A673 (cell line): ENCODE results near the gene DEAF1. TPM values are rescaled to one million over a fixed set of nuclear protein-coding genes. Genes with fewer than 3 reads are reported as not detected.

Experiments
- BruUV-seq: library from RNA; stranded (reverse); fragments of 400-500 nt; replicated peaks from 2 replicates; lab custom pipeline; 2021; lab: Mats Ljungman, UMichigan
- CTCF ChIA-PET: fragments of 300-600 bp; sonication (Branson Sonifier 250); formaldehyde crosslinking; loops from one replicate; lab custom pipeline; 2022; ENCODE audit warnings: antibody characterized with exemption; lab: Charles Lee
- POLR2A ChIA-PET: fragments of 300-600 bp; sonication (Branson Sonifier 250); formaldehyde crosslinking; loops from one replicate; lab custom pipeline; 2022; ENCODE audit warnings: antibody characterized with exemption; ENCODE audit not compliant: low non-redundant PET; lab: Charles Lee
- DNase-seq: peaks from one replicate; pipeline ENCODE4 v3.0.0-alpha.2; 2015; ENCODE audit warnings: low spot score
- H3K27ac ChIP-seq: fragments of 200-600 bp; sonication (generic); 2 replicates; pipeline ENCODE4 v1.5.1; 2016; ENCODE audit warnings: mixed run types, low read depth, mild to moderate bottlenecking, mixed read lengths, antibody characterized with exemption, low read length; ENCODE audit not compliant: poor library complexity, severe bottlenecking
- H3K27me3 ChIP-seq: fragments of 200-600 bp; sonication (generic); replicated peaks from 2 replicates; pipeline ENCODE4 v1.6.1; 2017; ENCODE audit warnings: mixed run types, low read depth, mild to moderate bottlenecking, mixed read lengths, antibody characterized with exemption, low read length; ENCODE audit not compliant: insufficient read depth, poor library complexity
- H3K36me3 ChIP-seq: fragments of 200-600 bp; sonication (generic); 2 replicates; pipeline ENCODE4 v1.6.1; 2016; ENCODE audit warnings: mixed run types, mild to moderate bottlenecking, mixed read lengths, antibody characterized with exemption, low read length; ENCODE audit not compliant: insufficient read depth, poor library complexity, severe bottlenecking
- H3K4me1 ChIP-seq: fragments of 200-600 bp; sonication (generic); 2 replicates; pipeline ENCODE4 v1.6.1; 2017; ENCODE audit warnings: mixed run types, mild to moderate bottlenecking, mixed read lengths, antibody characterized with exemption, low read length; ENCODE audit not compliant: insufficient read depth, poor library complexity, severe bottlenecking
- H3K4me3 ChIP-seq: fragments of 200-600 bp; sonication (generic); 2 replicates; pipeline ENCODE4 v1.5.1; 2016; ENCODE audit warnings: low read depth, mixed run types, mild to moderate bottlenecking, mixed read lengths, low read length; ENCODE audit not compliant: poor library complexity, severe bottlenecking
- H3K9me3 ChIP-seq: fragments of 200-600 bp; sonication (generic); 2 replicates; pipeline ENCODE4 v1.6.1; 2016; ENCODE audit warnings: mixed run types, low read depth, mild to moderate bottlenecking, mixed read lengths, antibody characterized with exemption, low read length; ENCODE audit not compliant: poor library complexity, severe bottlenecking
- CTCF ChIP-seq: fragments of 300-800, 200-600 bp; sonication (generic); conservative IDR thresholded peaks from 2 replicates; pipeline ENCODE4 v1.5.1; 2017; ENCODE audit warnings: low read depth, mild to moderate bottlenecking, antibody characterized with exemption, low read length, moderate library complexity, mixed read lengths
- EZH2 ChIP-seq: fragments of 200-600 bp; sonication (generic); IDR thresholded peaks from 2 replicates; pipeline ENCODE4 v1.6.1; 2017; ENCODE audit warnings: borderline replicate concordance, low read depth, mild to moderate bottlenecking, mixed read lengths, antibody characterized with exemption, low read length; ENCODE audit not compliant: poor library complexity, severe bottlenecking
- intact Hi-C: fragments of 100-400 bp; cut with micrococcal nuclease; formaldehyde crosslinking; loops from one replicate; pipeline ENCODE4 v1.10.0; 2022; ENCODE audit not compliant: unreplicated experiment
- total RNA-seq: library from RNA; stranded (reverse); gene quantifications from 2 replicates; pipeline ENCODE4 v1.2.3, GENCODE V29; 2021

DEAF1 gene
- total RNA-seq, 1 experiment from 2014 or later: 56.7 TPM

GRCh38 chr11:726278-727220 is 31.5 kb upstream of the DEAF1 start:
- no peaks in the 10 kb centered on the region for H3K36me3 ChIP-seq
- DNase-seq: no peak
- CTCF ChIA-PET: interaction anchor here (1.0 kb wide), 1 partner anchor 31 kb away, joined by 7 read pairs; the partner anchor contains the start of gene TMEM80
- H3K4me3 ChIP-seq: no peak overlapping the region
- peaks cover 18% of the 10 kb centered on the region for H3K27me3 ChIP-seq
- no peaks in the 10 kb centered on the region for H3K4me1 ChIP-seq
- no peak for TF ChIP-seq EZH2
- no peak for TF ChIP-seq CTCF
- POLR2A ChIA-PET: no interaction called here
- H3K27ac ChIP-seq: no peak overlapping the region
- BruUV-seq: no TSS peak
- no peaks in the 10 kb centered on the region for H3K9me3 ChIP-seq
- intact Hi-C loops: loop anchor here (10.0 kb wide), 1 partner anchor 172 kb away; no protein-coding TSS in a partner anchor

GRCh38 chr11:725624-726202 is 30.7 kb upstream of the DEAF1 start:
- Histone ChIP-seq H3K4me3 (peak overlapping the region; percentile 27), H3K36me3 (no peaks in the 10 kb centered on the region), H3K27me3 (peaks cover 27% of the 10 kb centered on the region), H3K27ac (no peak overlapping the region), H3K4me1 (no peaks in the 10 kb centered on the region), H3K9me3 (no peaks in the 10 kb centered on the region)
- TF ChIP-seq CTCF (no peak), EZH2 (no peak)
- POLR2A ChIA-PET: no interaction called here
- intact Hi-C loops: loop anchor here (10.0 kb wide), 1 partner anchor 171 kb away; no protein-coding TSS in a partner anchor
- no TSS peak for BruUV-seq
- CTCF ChIA-PET: interaction anchor here (0.6 to 1.0 kb wide), 2 partner anchors 30 to 62 kb away, joined by 3 to 7 read pairs; partner anchors contain the start of gene TMEM80
- no peak for DNase-seq

GRCh38 chr11:724778-725386 is 29.9 kb upstream of the DEAF1 start:
- no peak overlapping the region for H3K27ac ChIP-seq
- no peak overlapping the region for H3K4me3 ChIP-seq
- DNase-seq: no peak
- no peaks in the 10 kb centered on the region for H3K4me1 ChIP-seq
- TF ChIP-seq EZH2: no peak
- no peak for TF ChIP-seq CTCF
- H3K9me3 ChIP-seq: no peaks in the 10 kb centered on the region
- peaks cover 35% of the 10 kb centered on the region for H3K27me3 ChIP-seq
- POLR2A ChIA-PET: no interaction called here
- H3K36me3 ChIP-seq: no peaks in the 10 kb centered on the region
- CTCF ChIA-PET: interaction anchor here (0.6 kb wide), 1 partner anchor 112 kb away, joined by 3 read pairs; no protein-coding TSS in a partner anchor
- BruUV-seq: no TSS peak
- intact Hi-C loops: loop anchor here (5.0 to 10.0 kb wide), 2 partner anchors 63 to 170 kb away; no protein-coding TSS in a partner anchor
